Ectodermal cell (in vitro differentiated cells): Measurements from ENCODE around the gene CCDC13.
A peak's percentile ranks its signal among the peaks of the same experiment; 100 is the strongest.

ENCODE experiments used
- H3K27ac ChIP-seq: 2 replicates; pipeline ENCODE4 v1.7.0; 2013; ENCODE audit warnings: mild to moderate bottlenecking, low read depth, low read length; ENCODE audit not compliant: insufficient read depth, poor library complexity, severe bottlenecking
- H3K27me3 ChIP-seq: 2 replicates; pipeline ENCODE4 v1.7.0; 2013; ENCODE audit warnings: mild to moderate bottlenecking, low read length; ENCODE audit not compliant: insufficient read depth, control insufficient read depth, poor library complexity, severe bottlenecking
- H3K36me3 ChIP-seq: one replicate; pipeline ENCODE4 v1.7.0; 2013; ENCODE audit warnings: low read length; ENCODE audit not compliant: control insufficient read depth, insufficient read depth
- H3K4me1 ChIP-seq: one replicate; pipeline ENCODE4 v1.7.0; 2013; ENCODE audit warnings: low read length; ENCODE audit not compliant: control insufficient read depth, insufficient read depth
- H3K4me3 ChIP-seq: 2 replicates; pipeline ENCODE4 v1.7.0; 2013; ENCODE audit warnings: low read depth, low read length, control low read depth; ENCODE audit not compliant: insufficient read depth
- H3K9me3 ChIP-seq: 2 replicates; pipeline ENCODE4 v1.7.0; 2013; ENCODE audit warnings: mild to moderate bottlenecking, low read length, moderate library complexity; ENCODE audit not compliant: control insufficient read depth
- WGBS, 2 experiments: methylation state at CpG; one replicate each; pipeline ENCODE4 v1.1.7; 2013; ENCODE audit warnings: missing lambda C conversion rate in 2 of 2; 5-methylcytosine and 5-hydroxymethylcytosine counted together

Gene CCDC13

GRCh38 chr3:42807929-42808328 is 34.9 kb upstream of the CCDC13 start:
- H3K36me3 ChIP-seq, result no peaks in the 10 kb centered on the region
- H3K9me3 ChIP-seq, result no peaks in the 10 kb centered on the region
- H3K27me3 ChIP-seq, result peaks cover 25% of the 10 kb centered on the region
- WGBS, 2 experiments, result 88 to 94% methylated on average over 2 of the region's 4 CpGs
- H3K27ac ChIP-seq, result no peak overlapping the region
- peaks cover 4% of the 10 kb centered on the region for H3K4me1 ChIP-seq
- no peak overlapping the region for H3K4me3 ChIP-seq

GRCh38 chr3:42805141-42805821 is 32.2 kb upstream of the CCDC13 start:
- WGBS, 2 experiments, result 16 to 20% methylated on average over 23 of the region's 23 CpGs
- Histone ChIP-seq H3K4me1 (peaks cover 4% of the 10 kb centered on the region), H3K9me3 (no peaks in the 10 kb centered on the region)

GRCh38 chr3:42804831-42805132 is 31.7 kb upstream of the CCDC13 start:
- WGBS, 2 experiments, result 2 to 3% methylated on average over 13 of the region's 13 CpGs
- Histone ChIP-seq H3K27me3 (peaks cover 25% of the 10 kb centered on the region), H3K27ac (no peak overlapping the region), H3K4me1 (peaks cover 4% of the 10 kb centered on the region), H3K36me3 (no peaks in the 10 kb centered on the region), H3K4me3 (peak overlapping the region; percentile 84), H3K9me3 (no peaks in the 10 kb centered on the region)

More at GRCh38 chr3:42805141-42805821, 32.2 kb upstream of the CCDC13 start:
- no peaks in the 10 kb centered on the region for H3K36me3 ChIP-seq
- peak overlapping the region; percentile 84 for H3K4me3 ChIP-seq
- H3K27ac ChIP-seq, result no peak overlapping the region
- H3K27me3 ChIP-seq, result peaks cover 25% of the 10 kb centered on the region

- 0% methylated on average over 63 of the region's 63 CpGs for WGBS, 2 experiments
- no peaks in the 10 kb centered on the region for H3K9me3 ChIP-seq
Measured at GRCh38 chr3:42804106-42804830, 31.2 kb upstream of the CCDC13 start, which contains the start of gene HIGD1A. HIGD1A (minus strand) TSS chr3:42804490; CDS start chr3:42794253, 10,237 bp downstream.

GRCh38 chr3:42803414-42804105 is 30.5 kb upstream of the CCDC13 start:
- no peaks in the 10 kb centered on the region for H3K36me3 ChIP-seq
- peak overlapping the region; percentile 83 for H3K27ac ChIP-seq
- H3K9me3 ChIP-seq, result no peaks in the 10 kb centered on the region
- WGBS, 2 experiments, result 0 to 1% methylated on average over 33 of the region's 33 CpGs
- H3K4me3 ChIP-seq, result peak overlapping the region; percentile 84
- H3K4me1 ChIP-seq, result peaks cover 4% of the 10 kb centered on the region
- peaks cover 25% of the 10 kb centered on the region for H3K27me3 ChIP-seq

More at GRCh38 chr3:42804106-42804830, 31.2 kb upstream of the CCDC13 start, which contains the start of gene HIGD1A:
- Histone ChIP-seq H3K27me3 (peaks cover 25% of the 10 kb centered on the region), H3K36me3 (no peaks in the 10 kb centered on the region), H3K27ac (peak within 1 kb of the TSS; percentile 83), H3K4me1 (peaks cover 4% of the 10 kb centered on the region), H3K4me3 (peak within 1 kb of the TSS; percentile 84)

GRCh38 chr3:42802876-42803413 is 29.9 kb upstream of the CCDC13 start:
- peaks cover 4% of the 10 kb centered on the region for H3K4me1 ChIP-seq
- H3K27ac ChIP-seq, result peak overlapping the region; percentile 83
- 48 to 50% methylated on average over 10 of the region's 11 CpGs for WGBS, 2 experiments
- H3K36me3 ChIP-seq, result no peaks in the 10 kb centered on the region
- peaks cover 25% of the 10 kb centered on the region for H3K27me3 ChIP-seq
- no peaks in the 10 kb centered on the region for H3K9me3 ChIP-seq
- peak overlapping the region; percentile 84 for H3K4me3 ChIP-seq

- no peak overlapping the region for H3K4me3 ChIP-seq
- H3K9me3 ChIP-seq, result no peaks in the 10 kb centered on the region
- no peaks in the 10 kb centered on the region for H3K36me3 ChIP-seq
- 81 to 93% methylated on average over 3 to 4 of the region's 4 CpGs for WGBS, 2 experiments
- H3K27ac ChIP-seq, result no peak overlapping the region
- peaks cover 4% of the 10 kb centered on the region for H3K4me1 ChIP-seq
- H3K27me3 ChIP-seq, result peaks cover 24% of the 10 kb centered on the region
Measured at GRCh38 chr3:42801784-42802183, 28.7 kb upstream of the CCDC13 start.

GRCh38 chr3:42801048-42801620 is 28.1 kb upstream of the CCDC13 start:
- no peak overlapping the region for H3K27ac ChIP-seq
- peaks cover 17% of the 10 kb centered on the region for H3K27me3 ChIP-seq
- 95 to 100% methylated on average over 3 of the region's 3 CpGs for WGBS, 2 experiments
- H3K36me3 ChIP-seq, result no peaks in the 10 kb centered on the region
- H3K9me3 ChIP-seq, result no peaks in the 10 kb centered on the region
- H3K4me3 ChIP-seq, result no peak overlapping the region
- H3K4me1 ChIP-seq, result peaks cover 4% of the 10 kb centered on the region

- 95 to 96% methylated on average over 2 of the region's 2 CpGs for WGBS, 2 experiments
- H3K27ac ChIP-seq, result no peak overlapping the region
- H3K9me3 ChIP-seq, result no peaks in the 10 kb centered on the region
- H3K4me1 ChIP-seq, result peaks cover 2% of the 10 kb centered on the region
- H3K27me3 ChIP-seq, result peaks cover 9% of the 10 kb centered on the region
- no peak overlapping the region for H3K4me3 ChIP-seq
- H3K36me3 ChIP-seq, result no peaks in the 10 kb centered on the region
Measured at GRCh38 chr3:42800251-42800650, 27.2 kb upstream of the CCDC13 start.
